HL-60 (cell line): ENCODE data around the gene DCPS.

Experiments used
- DNase-seq, 2 experiments: peaks; one replicate each; pipeline ENCODE4 v3.0.0-alpha.2; 2010 to 2020; ENCODE audit warnings: low read depth in 1 of 2, low spot score in 1 of 2
- H3K27ac ChIP-seq: fragments of 250-450 bp; sonication (Bioruptor Pico); replicated peaks from 2 replicates; pipeline ENCODE4 v1.5.1; 2020; ENCODE audit warnings: mild to moderate bottlenecking, moderate library complexity
- H3K27me3 ChIP-seq: fragments of 250-450 bp; sonication (Bioruptor Pico); 2 replicates; pipeline ENCODE4 v1.5.1; 2021; ENCODE audit warnings: mild to moderate bottlenecking, moderate library complexity; ENCODE audit not compliant: insufficient read depth, poor library complexity, severe bottlenecking
- H3K4me3 ChIP-seq: replicated peaks from 2 replicates; pipeline ENCODE4 v1.5.1; 2011; ENCODE audit warnings: mild to moderate bottlenecking, control low read depth, low read length; ENCODE audit not compliant: insufficient read depth
- GABPA ChIP-seq: IDR thresholded peaks from 2 replicates; pipeline ENCODE4 v1.6.1; 2012; ENCODE audit warnings: low read depth
- POLR2AphosphoS5 ChIP-seq: IDR thresholded peaks from 2 replicates; pipeline ENCODE4 v1.6.1; 2012; ENCODE audit warnings: low read depth
- SPI1 ChIP-seq: IDR thresholded peaks from 2 replicates; pipeline ENCODE4 v1.6.1; 2012; ENCODE audit warnings: low read depth, mild to moderate bottlenecking, borderline replicate concordance
- TF ChIP-seq, protein P1 (sequence below): IDR thresholded peaks from one replicate; pipeline ENCODE4 v1.5.1; 2011; ENCODE audit warnings: low read length, control low read depth, inconsistent platforms; ENCODE audit not compliant: insufficient read depth
- TF ChIP-seq, protein P2 (sequence below): IDR thresholded peaks from 2 replicates; pipeline ENCODE4 v1.6.1; 2012; ENCODE audit warnings: low read depth; ENCODE audit not compliant: insufficient replicate concordance

The DCPS gene

DNA sequence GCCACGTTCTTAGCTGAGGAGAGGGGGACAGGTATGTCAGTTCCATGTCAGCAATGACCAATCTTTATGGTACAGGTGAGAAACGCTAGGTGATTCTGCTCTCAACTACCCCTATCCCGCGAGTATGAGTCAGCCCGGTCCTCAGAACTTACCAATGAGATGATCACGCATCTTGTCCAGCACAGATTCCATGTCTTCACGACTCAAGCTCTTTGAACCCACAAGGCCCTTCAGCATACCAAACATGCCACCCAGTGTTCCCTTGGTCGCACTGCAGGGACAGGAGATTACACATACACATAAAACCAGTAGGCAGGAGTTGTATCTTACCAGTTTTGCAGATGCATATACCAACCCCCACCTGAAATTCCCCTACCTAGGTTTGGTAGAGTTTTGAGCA lies 38.0 kb upstream of the DCPS start:
- TF ChIP-seq SPI1 (no peak), GABPA (no peak)
- TF ChIP-seq, protein P1, sequence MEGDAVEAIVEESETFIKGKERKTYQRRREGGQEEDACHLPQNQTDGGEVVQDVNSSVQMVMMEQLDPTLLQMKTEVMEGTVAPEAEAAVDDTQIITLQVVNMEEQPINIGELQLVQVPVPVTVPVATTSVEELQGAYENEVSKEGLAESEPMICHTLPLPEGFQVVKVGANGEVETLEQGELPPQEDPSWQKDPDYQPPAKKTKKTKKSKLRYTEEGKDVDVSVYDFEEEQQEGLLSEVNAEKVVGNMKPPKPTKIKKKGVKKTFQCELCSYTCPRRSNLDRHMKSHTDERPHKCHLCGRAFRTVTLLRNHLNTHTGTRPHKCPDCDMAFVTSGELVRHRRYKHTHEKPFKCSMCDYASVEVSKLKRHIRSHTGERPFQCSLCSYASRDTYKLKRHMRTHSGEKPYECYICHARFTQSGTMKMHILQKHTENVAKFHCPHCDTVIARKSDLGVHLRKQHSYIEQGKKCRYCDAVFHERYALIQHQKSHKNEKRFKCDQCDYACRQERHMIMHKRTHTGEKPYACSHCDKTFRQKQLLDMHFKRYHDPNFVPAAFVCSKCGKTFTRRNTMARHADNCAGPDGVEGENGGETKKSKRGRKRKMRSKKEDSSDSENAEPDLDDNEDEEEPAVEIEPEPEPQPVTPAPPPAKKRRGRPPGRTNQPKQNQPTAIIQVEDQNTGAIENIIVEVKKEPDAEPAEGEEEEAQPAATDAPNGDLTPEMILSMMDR: no peak
- H3K27ac ChIP-seq: no peak overlapping the region
- no peak overlapping the region for H3K4me3 ChIP-seq
- DNase-seq: no peak
- no peaks in the 10 kb centered on the region for H3K27me3 ChIP-seq

DNA sequence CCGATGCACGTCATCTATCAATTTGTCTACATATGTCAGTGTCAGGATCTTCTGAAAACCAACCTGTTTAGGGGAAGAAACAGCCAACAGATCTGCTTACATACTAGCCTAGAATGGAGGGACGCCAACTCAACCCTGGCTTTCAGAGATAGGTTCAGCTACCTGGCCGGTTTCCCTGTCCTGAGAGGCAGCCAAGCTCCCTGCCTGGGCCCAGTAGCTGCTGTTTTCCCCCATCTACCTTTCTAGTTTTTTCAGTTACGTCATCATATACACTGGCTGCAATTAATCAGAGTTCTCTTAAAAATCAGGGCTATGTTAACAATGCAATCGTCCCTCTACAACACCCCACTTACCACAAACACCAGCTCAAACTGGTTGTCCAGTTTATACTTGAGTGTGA lies 36.2 kb upstream of the DCPS start:
- no peak for DNase-seq
- Histone ChIP-seq H3K4me3 (peak overlapping the region; percentile 91), H3K27me3 (no peaks in the 10 kb centered on the region), H3K27ac (peak overlapping the region; percentile 86)
- TF ChIP-seq POLR2AphosphoS5 (no peak), SPI1 (no peak), GABPA (no peak)
- TF ChIP-seq, protein P2, sequence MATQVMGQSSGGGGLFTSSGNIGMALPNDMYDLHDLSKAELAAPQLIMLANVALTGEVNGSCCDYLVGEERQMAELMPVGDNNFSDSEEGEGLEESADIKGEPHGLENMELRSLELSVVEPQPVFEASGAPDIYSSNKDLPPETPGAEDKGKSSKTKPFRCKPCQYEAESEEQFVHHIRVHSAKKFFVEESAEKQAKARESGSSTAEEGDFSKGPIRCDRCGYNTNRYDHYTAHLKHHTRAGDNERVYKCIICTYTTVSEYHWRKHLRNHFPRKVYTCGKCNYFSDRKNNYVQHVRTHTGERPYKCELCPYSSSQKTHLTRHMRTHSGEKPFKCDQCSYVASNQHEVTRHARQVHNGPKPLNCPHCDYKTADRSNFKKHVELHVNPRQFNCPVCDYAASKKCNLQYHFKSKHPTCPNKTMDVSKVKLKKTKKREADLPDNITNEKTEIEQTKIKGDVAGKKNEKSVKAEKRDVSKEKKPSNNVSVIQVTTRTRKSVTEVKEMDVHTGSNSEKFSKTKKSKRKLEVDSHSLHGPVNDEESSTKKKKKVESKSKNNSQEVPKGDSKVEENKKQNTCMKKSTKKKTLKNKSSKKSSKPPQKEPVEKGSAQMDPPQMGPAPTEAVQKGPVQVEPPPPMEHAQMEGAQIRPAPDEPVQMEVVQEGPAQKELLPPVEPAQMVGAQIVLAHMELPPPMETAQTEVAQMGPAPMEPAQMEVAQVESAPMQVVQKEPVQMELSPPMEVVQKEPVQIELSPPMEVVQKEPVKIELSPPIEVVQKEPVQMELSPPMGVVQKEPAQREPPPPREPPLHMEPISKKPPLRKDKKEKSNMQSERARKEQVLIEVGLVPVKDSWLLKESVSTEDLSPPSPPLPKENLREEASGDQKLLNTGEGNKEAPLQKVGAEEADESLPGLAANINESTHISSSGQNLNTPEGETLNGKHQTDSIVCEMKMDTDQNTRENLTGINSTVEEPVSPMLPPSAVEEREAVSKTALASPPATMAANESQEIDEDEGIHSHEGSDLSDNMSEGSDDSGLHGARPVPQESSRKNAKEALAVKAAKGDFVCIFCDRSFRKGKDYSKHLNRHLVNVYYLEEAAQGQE: no peak
- TF ChIP-seq, protein P1: no peak

DNA sequence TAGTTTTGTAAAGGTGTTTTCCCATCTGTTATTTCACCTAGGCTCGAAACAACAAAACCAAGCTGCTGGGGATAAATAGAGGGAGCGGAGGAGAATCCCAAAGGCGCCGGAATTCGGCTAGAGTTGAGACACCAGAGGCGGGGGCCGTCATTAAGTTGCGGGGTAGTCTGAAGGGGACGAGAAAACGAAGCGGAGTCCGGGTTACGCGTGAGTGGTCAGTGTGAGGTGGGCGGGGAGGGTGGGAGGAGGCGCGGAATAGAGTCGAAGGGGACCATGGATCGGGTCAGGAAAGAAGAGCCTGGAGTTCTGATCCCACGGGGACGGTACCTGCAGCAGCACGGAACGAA lies 35.5 kb upstream of the DCPS start:
- Histone ChIP-seq H3K4me3 (peak overlapping the region; percentile 91), H3K27ac (peak overlapping the region; percentile 86), H3K27me3 (no peaks in the 10 kb centered on the region)
- no peak for TF ChIP-seq POLR2AphosphoS5
- TF ChIP-seq, protein P2: no peak
- no peak for TF ChIP-seq GABPA
- TF ChIP-seq, protein P1: no peak
- no peak for DNase-seq

DNA sequence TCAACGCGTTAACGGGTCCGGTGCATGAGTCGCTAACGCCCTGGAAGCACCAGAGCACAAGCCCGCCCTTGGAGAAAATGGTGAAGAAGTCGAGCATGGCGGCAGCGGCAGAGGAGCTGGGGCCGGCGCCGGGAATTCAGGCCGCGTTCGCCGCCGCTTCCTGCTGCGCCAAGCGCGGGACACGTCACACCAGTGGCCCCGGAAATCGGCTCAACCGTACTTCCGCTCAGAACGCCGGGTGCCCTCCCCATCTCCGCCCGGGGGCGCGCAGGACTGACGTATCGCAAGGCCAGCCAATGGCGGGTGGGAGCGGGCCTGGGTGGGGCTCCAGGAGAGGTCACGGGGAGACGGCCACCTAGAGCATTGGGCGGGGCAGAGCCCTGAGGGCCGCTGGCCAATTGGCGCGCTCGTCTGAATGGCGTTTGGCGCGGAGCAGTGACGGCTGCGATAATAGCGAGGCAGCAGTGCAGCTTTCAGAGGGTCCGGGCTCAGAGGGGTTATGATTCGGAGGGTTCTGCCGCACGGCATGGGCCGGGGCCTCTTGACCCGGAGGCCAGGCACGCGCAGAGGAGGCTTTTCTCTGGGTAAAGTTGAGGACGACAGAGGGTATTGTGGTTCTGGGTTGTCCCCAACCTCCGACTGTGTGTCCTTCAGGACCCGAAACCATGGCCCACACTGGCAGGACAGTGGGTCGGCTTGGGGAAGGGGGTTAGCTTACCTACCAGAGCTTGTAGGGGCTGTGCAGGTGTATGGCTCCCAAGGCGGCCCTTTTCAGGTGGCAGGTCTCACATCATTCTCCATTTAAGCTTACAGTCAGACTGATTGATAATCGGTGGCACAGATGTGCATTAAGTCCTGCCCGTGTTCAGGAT lies 34.9 kb upstream of the DCPS start, which contains the start of the genes FOXRED1 and SRPRA:
Gene FOXRED1 (plus strand): TSS at position 447 of the 872 bp plus-strand sequence. CDS start 53 bp downstream, at position 500.
Gene SRPRA (minus strand): TSS at position 188 of the 872 bp plus-strand sequence. CDS start 91 bp downstream, at position 97.
- DNase-seq: peak; percentile 98 to 100
- Histone ChIP-seq H3K27ac (peak within 1 kb of the TSS; percentile 86), H3K27me3 (no peaks in the 10 kb centered on the region), H3K4me3 (peak within 1 kb of the TSS; percentile 96)
- TF ChIP-seq, protein P2: no peak
- TF ChIP-seq GABPA (peak; percentile 91), SPI1 (peak; percentile 25; the same call in 1 of the 2 replicates), POLR2AphosphoS5 (peak; percentile 73)
- TF ChIP-seq, protein P1: no peak
